SU-DHL-6 (cell line): ENCODE data around the gene ZNF227.

ENCODE experiments used
- EZH2phosphoT487 ChIP-seq: fragments of 200-600 bp; sonication (generic), shearing (Covaris generic); conservative IDR thresholded peaks from 2 replicates; pipeline ENCODE4 v1.6.1; 2018; ENCODE audit warnings: mild to moderate bottlenecking, antibody characterized with exemption, low read length, moderate library complexity, mixed read lengths
- TF ChIP-seq, protein P1 (sequence below): fragments of 200-600 bp; sonication (generic); IDR thresholded peaks from one replicate; pipeline ENCODE4 v1.5.1; 2017; ENCODE audit warnings: antibody characterized with exemption, mild to moderate bottlenecking, low read length, moderate library complexity; ENCODE audit not compliant: insufficient read depth, poor library complexity, severe bottlenecking

DNA sequence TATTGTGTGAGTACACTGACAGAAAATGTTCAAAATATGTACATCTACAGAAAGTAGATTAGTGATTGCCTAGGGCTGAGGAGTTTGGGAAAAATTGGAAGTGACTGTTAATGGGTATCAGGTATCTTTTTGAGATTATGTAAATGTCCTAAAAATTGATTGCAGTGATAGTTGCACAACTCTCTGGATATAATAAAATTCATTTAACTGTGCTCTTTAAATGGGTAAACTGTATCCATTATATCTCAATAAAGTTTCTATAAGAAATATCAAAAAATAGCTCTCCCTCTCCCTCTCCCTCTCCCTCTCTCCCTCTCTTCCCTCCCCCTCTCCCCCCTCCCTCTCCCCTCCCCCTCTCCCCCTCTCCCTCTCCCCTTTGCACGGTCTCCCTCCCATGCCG lies 9.4 kb upstream of the ZNF227 start:
- TF ChIP-seq, protein P1, sequence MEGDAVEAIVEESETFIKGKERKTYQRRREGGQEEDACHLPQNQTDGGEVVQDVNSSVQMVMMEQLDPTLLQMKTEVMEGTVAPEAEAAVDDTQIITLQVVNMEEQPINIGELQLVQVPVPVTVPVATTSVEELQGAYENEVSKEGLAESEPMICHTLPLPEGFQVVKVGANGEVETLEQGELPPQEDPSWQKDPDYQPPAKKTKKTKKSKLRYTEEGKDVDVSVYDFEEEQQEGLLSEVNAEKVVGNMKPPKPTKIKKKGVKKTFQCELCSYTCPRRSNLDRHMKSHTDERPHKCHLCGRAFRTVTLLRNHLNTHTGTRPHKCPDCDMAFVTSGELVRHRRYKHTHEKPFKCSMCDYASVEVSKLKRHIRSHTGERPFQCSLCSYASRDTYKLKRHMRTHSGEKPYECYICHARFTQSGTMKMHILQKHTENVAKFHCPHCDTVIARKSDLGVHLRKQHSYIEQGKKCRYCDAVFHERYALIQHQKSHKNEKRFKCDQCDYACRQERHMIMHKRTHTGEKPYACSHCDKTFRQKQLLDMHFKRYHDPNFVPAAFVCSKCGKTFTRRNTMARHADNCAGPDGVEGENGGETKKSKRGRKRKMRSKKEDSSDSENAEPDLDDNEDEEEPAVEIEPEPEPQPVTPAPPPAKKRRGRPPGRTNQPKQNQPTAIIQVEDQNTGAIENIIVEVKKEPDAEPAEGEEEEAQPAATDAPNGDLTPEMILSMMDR: no peak
- no peak for TF ChIP-seq EZH2phosphoT487
